H1 (cell line): ENCODE results near the gene NR1D2. TPM values are rescaled to one million over a fixed set of nuclear protein-coding genes. Genes with fewer than 3 reads are reported as not detected.

ENCODE experiments used
- CTCF ChIA-PET: fragments of 300-600 bp; sonication (Branson Sonifier 250); formaldehyde crosslinking; loops from one replicate; lab custom pipeline; 2021; ENCODE audit not compliant: partially characterized antibody; lab: Charles Lee
- POLR2A ChIA-PET: fragments of 300-600 bp; sonication (Branson Sonifier 250); formaldehyde crosslinking; loops from one replicate; lab custom pipeline; 2021; ENCODE audit warnings: inconsistent platforms; ENCODE audit not compliant: partially characterized antibody; lab: Charles Lee
- DNase-seq, 2 experiments: peaks; one replicate each; pipeline versions ENCODE4 v3.0.0 to v3.0.0-alpha.2; 2010 to 2022; ENCODE audit warnings: low spot score in 2 of 2, low read depth in 1 of 2, mixed read lengths in 1 of 2
- FAIRE-seq: peaks from 2 replicates; lab custom pipeline; 2011; peaks lifted over from hg19 to GRCh38; lab: Jason Lieb, UNC
- H2AFZ ChIP-seq: 2 replicates; pipeline ENCODE4 v1.8.1; 2012; ENCODE audit warnings: low read length, inconsistent platforms
- H2AK5ac ChIP-seq: 2 replicates; pipeline ENCODE4 v1.6.1; 2013; ENCODE audit warnings: low read depth, low read length
- H2BK120ac ChIP-seq: replicated peaks from 2 replicates; pipeline ENCODE3; 2013; ENCODE audit warnings: low read depth, low read length, inconsistent platforms
- H2BK12ac ChIP-seq: 2 replicates; pipeline ENCODE4 v1.6.1; 2013; ENCODE audit warnings: low read depth, low read length
- H2BK15ac ChIP-seq: 2 replicates; pipeline ENCODE4 v1.6.1; 2013; ENCODE audit warnings: low read length
- H2BK20ac ChIP-seq: 2 replicates; pipeline ENCODE4 v1.6.1; 2013; ENCODE audit warnings: low read length
- H2BK5ac ChIP-seq: 2 replicates; pipeline ENCODE4 v1.6.1; 2013; ENCODE audit warnings: low read depth, low read length
- H3K14ac ChIP-seq: 2 replicates; pipeline ENCODE4 v1.6.1; 2013; ENCODE audit warnings: inconsistent platforms; ENCODE audit not compliant: insufficient read length
- H3K18ac ChIP-seq: 2 replicates; pipeline ENCODE4 v1.6.1; 2013; ENCODE audit warnings: low read length; ENCODE audit errors: extremely low read depth
- H3K23ac ChIP-seq: 2 replicates; pipeline ENCODE4 v1.6.1; 2013; ENCODE audit warnings: inconsistent platforms; ENCODE audit not compliant: insufficient read length
- H3K23me2 ChIP-seq: 2 replicates; pipeline ENCODE4 v1.6.1; 2013; ENCODE audit warnings: low read depth, low read length
- H3K27ac ChIP-seq: 2 replicates; pipeline ENCODE4 v1.6.1; 2011; ENCODE audit warnings: low read depth, low read length, inconsistent platforms
- H3K27me3 ChIP-seq, 4 experiments: replicated peaks in 1 of 4; 1 replicate in 1 of 4; 2 replicates in 3 of 4; pipeline versions ENCODE4 v1.6.1 to v1.8.1; 2011 to 2013; ENCODE audit warnings: low read length in 3 of 4, mild to moderate bottlenecking in 3 of 4, inconsistent platforms in 2 of 4, mixed read lengths in 2 of 4, moderate library complexity in 1 of 4; ENCODE audit not compliant: control insufficient read depth in 3 of 4, insufficient read depth in 3 of 4; ENCODE audit errors: extremely low read depth in 1 of 4
- H3K36me3 ChIP-seq, 4 experiments: 2 replicates each; pipeline versions ENCODE4 v1.6.1 to v1.8.1; 2011 to 2013; ENCODE audit warnings: mild to moderate bottlenecking in 4 of 4, low read length in 3 of 4, moderate library complexity in 2 of 4, control low read depth in 1 of 4, inconsistent platforms in 1 of 4; ENCODE audit not compliant: insufficient read depth in 4 of 4, control insufficient read depth in 2 of 4
- H3K4ac ChIP-seq: replicated peaks from 2 replicates; pipeline ENCODE3; 2013; ENCODE audit warnings: low read length, low read depth, mixed read lengths, inconsistent platforms; ENCODE audit not compliant: insufficient read length
- H3K4me1 ChIP-seq, 4 experiments: replicated peaks in 1 of 4; 1 replicate in 1 of 4; 2 replicates in 3 of 4; pipeline versions ENCODE4 v1.6.1 to v1.8.1; 2011 to 2013; ENCODE audit warnings: low read length in 3 of 4, inconsistent platforms in 2 of 4, mixed read lengths in 1 of 4; ENCODE audit not compliant: insufficient read depth in 4 of 4, control insufficient read depth in 3 of 4
- H3K4me2 ChIP-seq, 2 experiments: 2 replicates each; pipeline versions ENCODE4 v1.6.1 to v1.8.1; 2011 to 2013; ENCODE audit warnings: low read depth in 2 of 2, low read length in 2 of 2, control low read depth in 1 of 2, inconsistent platforms in 1 of 2, mild to moderate bottlenecking in 1 of 2; ENCODE audit not compliant: insufficient read depth in 1 of 2
- H3K4me3 ChIP-seq, 4 experiments: fragments of 200-600, 300-600 bp in 1 of 4; sonication (generic), shearing (Covaris generic), sonication (Bioruptor Twin) in 1 of 4; 2 replicates each; pipeline versions ENCODE4 v1.5.1 to v1.8.1; 2011 to 2016; ENCODE audit warnings: low read length in 4 of 4, low read depth in 3 of 4, control low read depth in 2 of 4, inconsistent platforms in 2 of 4, mild to moderate bottlenecking in 2 of 4, mixed read lengths in 1 of 4, moderate library complexity in 1 of 4; ENCODE audit not compliant: insufficient read depth in 2 of 4; ENCODE audit errors: extremely low read depth in 1 of 4
- H3K56ac ChIP-seq: replicated peaks from 2 replicates; pipeline ENCODE3; 2013; ENCODE audit warnings: low read depth, mild to moderate bottlenecking, mixed read lengths, low read length, inconsistent platforms; ENCODE audit not compliant: insufficient read length
- H3K79me1 ChIP-seq: 2 replicates; pipeline ENCODE4 v1.6.1; 2013; ENCODE audit warnings: low read depth, low read length, control low read depth
- H3K79me2 ChIP-seq, 2 experiments: 2 replicates each; pipeline versions ENCODE4 v1.6.1 to v1.8.1; 2012 to 2013; ENCODE audit warnings: low read length in 2 of 2, mild to moderate bottlenecking in 2 of 2, inconsistent platforms in 1 of 2; ENCODE audit not compliant: insufficient read depth in 2 of 2, control insufficient read depth in 1 of 2
- H3K9ac ChIP-seq, 4 experiments: replicated peaks in 1 of 4; 1 replicate in 1 of 4; 2 replicates in 3 of 4; pipeline versions ENCODE4 v1.6.1 to v1.8.1; 2011 to 2013; ENCODE audit warnings: low read depth in 3 of 4, low read length in 3 of 4, control low read depth in 2 of 4, mild to moderate bottlenecking in 2 of 4, moderate library complexity in 2 of 4, inconsistent platforms in 1 of 4; ENCODE audit errors: extremely low read depth in 1 of 4
- H3K9me3 ChIP-seq, 2 experiments: 2 replicates each; pipeline versions ENCODE4 v1.6.1 to v1.8.1; 2012 to 2013; ENCODE audit warnings: mild to moderate bottlenecking in 2 of 2, moderate library complexity in 2 of 2, control low read depth in 1 of 2, inconsistent platforms in 1 of 2, low read depth in 1 of 2, low read length in 1 of 2, mixed read lengths in 1 of 2; ENCODE audit not compliant: insufficient read depth in 2 of 2
- H4K20me1 ChIP-seq, 2 experiments: replicated peaks in 1 of 2; 2 replicates each; pipeline versions ENCODE3 to v1.8.1; 2011 to 2013; ENCODE audit warnings: inconsistent platforms in 2 of 2, low read length in 2 of 2, mild to moderate bottlenecking in 1 of 2; ENCODE audit not compliant: insufficient read depth in 2 of 2, control insufficient read depth in 1 of 2
- H4K5ac ChIP-seq: 2 replicates; pipeline ENCODE4 v1.6.1; 2013; ENCODE audit warnings: low read length, low read depth, mixed read lengths, inconsistent platforms; ENCODE audit not compliant: insufficient read length
- H4K8ac ChIP-seq: 2 replicates; pipeline ENCODE4 v1.8.0; 2013; ENCODE audit warnings: mild to moderate bottlenecking, moderate library complexity, low read length, inconsistent platforms; ENCODE audit not compliant: insufficient read depth; ENCODE audit errors: extremely low read depth
- H4K91ac ChIP-seq: replicated peaks from 2 replicates; pipeline ENCODE3; 2013; ENCODE audit warnings: low read length, mixed read lengths, inconsistent platforms; ENCODE audit not compliant: insufficient read length
- WGBS, 2 experiments: shearing (Covaris generic) in 1 of 2; methylation state at CpG; one replicate each; pipeline versions ENCODE4 v1.1.6 to v1.1.7; 2013 to 2015; ENCODE audit warnings: low lambda C conversion rate in 2 of 2, mixed read lengths in 2 of 2, inconsistent platforms in 1 of 2, low coverage in 1 of 2, missing lambda C conversion rate in 1 of 2; ENCODE audit not compliant: insufficient replicate concordance in 2 of 2, insufficient coverage in 1 of 2, insufficient read length in 1 of 2; ENCODE audit errors: extremely low coverage in 1 of 2, missing lambda C conversion rate in 1 of 2; 5-methylcytosine and 5-hydroxymethylcytosine counted together
- polyA plus RNA-seq, 7 experiments: library from polyadenylated mRNA; depleted of rRNA in 3 of 7; stranded (reverse) in 5 of 7; unstranded in 2 of 7; fragments of >200 nt in 5 of 7; fragments of 200-250 nt in 2 of 7; gene quantifications; 1 replicate in 5 of 7; 2 replicates in 1 of 7; 4 replicates in 1 of 7; pipeline versions ENCODE4 v1.2.1 to v1.2.3, GENCODE V29; 2011 to 2013; ENCODE audit warnings: missing spikeins in 2 of 7, mixed read lengths in 2 of 7
- total RNA-seq: library from RNA; stranded (reverse); fragmentation: NEBNext Ultra II Directional; extraction: Animal tissue kit (Norgen Biotek cat#: 25700); gene quantifications from 2 replicates; pipeline ENCODE4 v1.2.1, GENCODE V29; 2021

NR1D2 gene
- total and polyA plus RNA-seq, 2 of the 8 experiments (the other 6 are each of a cell fraction or from before 2014, with no cell fraction given) = 5.9 to 21.7 TPM

GRCh38 chr3:23991683-23992628 lies 46.9 kb downstream of the NR1D2 start:
- Histone ChIP-seq H3K9ac (no peak overlapping the region), H3K9me3 (no peaks in the 10 kb centered on the region), H4K20me1 (no peaks in the 10 kb centered on the region), H3K79me2 (no peaks in the 10 kb centered on the region), H2AFZ (no peak overlapping the region), H2BK15ac (no peak overlapping the region), H4K8ac (no peak overlapping the region), H3K4me2 (no peak overlapping the region), H3K23ac (no peak overlapping the region), H3K4me3 (no peak overlapping the region), H2BK12ac (no peak overlapping the region), H3K4me1 (peaks cover 0 to 3% (median 0%) of the 10 kb centered on the region in 4 experiments; a peak in 2 of 7 replicates), H3K36me3 (no peaks in the 10 kb centered on the region), H3K56ac (no peak overlapping the region), H2BK5ac (no peak overlapping the region), H3K18ac (no peak overlapping the region), H4K91ac (no peak overlapping the region), H2BK20ac (no peak overlapping the region), H2AK5ac (no peak overlapping the region), H3K27me3 (no peaks in the 10 kb centered on the region), H3K27ac (no peak overlapping the region), H3K79me1 (no peaks in the 10 kb centered on the region), H3K14ac (no peak overlapping the region), H2BK120ac (no peak overlapping the region), H3K4ac (no peak overlapping the region), H4K5ac (no peak overlapping the region), H3K23me2 (no peaks in the 10 kb centered on the region)
- DNase-seq (no peak), FAIRE-seq (no peak)
- POLR2A ChIA-PET = interaction anchor here (2.5 kb wide), 1 partner anchor 68 kb away, joined by 5 read pairs; no protein-coding TSS in a partner anchor
- CTCF ChIA-PET = interaction anchor here (0.8 to 1.3 kb wide), 4 partner anchors 68 to 248 kb away, joined by 3 to 4 read pairs (median 3); no protein-coding TSS in a partner anchor
- 84% methylated on average over 9 of the region's 9 CpGs; no CpG with 5 or more reads in 1 of the 2 experiments for WGBS, 2 experiments
